ENCODE results near the gene THRB.

The THRB gene

DNA sequence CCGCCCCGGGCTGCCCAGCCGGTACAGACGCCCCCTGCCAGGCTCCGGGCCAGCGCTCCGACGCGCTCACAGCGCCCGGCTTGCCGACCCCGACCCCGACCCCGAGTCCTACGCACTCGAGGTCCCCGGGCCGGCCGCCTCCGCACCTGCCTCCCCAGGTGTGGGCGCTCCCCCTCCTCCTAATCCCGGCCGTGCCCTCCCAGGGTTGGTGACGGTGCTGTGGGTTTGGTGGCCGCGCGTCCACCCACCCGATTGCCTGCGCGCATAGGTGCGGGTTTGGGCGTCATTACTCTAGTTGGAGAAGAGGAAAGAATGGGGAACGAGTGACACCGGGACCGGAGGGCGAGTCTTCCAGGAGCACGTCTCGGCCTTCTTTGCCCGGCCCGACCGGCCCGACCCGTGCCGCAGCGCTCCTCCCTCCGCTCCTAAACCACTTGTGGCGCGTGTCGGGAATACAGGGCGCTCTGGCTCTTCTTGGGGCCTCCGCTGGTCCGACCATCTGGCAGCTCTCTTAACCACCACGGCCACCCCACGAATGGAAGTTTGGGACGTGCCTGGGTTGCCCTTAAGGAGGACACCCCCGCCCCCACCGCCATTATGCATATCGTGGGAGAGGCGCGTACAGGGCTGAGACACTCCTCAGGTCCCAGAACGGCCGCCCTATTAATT, 810 bp upstream of the THRB start (continued):
- TF ChIP-seq, protein P1, sequence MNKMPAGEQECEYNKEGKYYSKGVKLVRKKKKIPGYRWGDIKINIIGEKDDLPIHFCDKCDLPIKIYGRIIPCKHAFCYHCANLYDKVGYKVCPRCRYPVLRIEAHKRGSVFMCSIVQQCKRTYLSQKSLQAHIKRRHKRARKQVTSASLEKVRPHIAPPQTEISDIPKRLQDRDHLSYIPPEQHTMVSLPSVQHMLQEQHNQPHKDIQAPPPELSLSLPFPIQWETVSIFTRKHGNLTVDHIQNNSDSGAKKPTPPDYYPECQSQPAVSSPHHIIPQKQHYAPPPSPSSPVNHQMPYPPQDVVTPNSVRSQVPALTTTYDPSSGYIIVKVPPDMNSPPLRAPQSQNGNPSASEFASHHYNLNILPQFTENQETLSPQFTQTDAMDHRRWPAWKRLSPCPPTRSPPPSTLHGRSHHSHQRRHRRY (tag by site-specific recombination; IDR thresholded peaks at IDR 0.05) = no peak
- TF ChIP-seq, protein P2, sequence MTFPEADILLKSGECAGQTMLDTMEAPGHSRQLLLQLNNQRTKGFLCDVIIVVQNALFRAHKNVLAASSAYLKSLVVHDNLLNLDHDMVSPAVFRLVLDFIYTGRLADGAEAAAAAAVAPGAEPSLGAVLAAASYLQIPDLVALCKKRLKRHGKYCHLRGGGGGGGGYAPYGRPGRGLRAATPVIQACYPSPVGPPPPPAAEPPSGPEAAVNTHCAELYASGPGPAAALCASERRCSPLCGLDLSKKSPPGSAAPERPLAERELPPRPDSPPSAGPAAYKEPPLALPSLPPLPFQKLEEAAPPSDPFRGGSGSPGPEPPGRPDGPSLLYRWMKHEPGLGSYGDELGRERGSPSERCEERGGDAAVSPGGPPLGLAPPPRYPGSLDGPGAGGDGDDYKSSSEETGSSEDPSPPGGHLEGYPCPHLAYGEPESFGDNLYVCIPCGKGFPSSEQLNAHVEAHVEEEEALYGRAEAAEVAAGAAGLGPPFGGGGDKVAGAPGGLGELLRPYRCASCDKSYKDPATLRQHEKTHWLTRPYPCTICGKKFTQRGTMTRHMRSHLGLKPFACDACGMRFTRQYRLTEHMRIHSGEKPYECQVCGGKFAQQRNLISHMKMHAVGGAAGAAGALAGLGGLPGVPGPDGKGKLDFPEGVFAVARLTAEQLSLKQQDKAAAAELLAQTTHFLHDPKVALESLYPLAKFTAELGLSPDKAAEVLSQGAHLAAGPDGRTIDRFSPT (tag by site-specific recombination; IDR thresholded peaks at IDR 0.05) = peak; percentile 80; the same call in 1 of the 2 replicates
- TF ChIP-seq ZNF473 (tag by site-specific recombination; IDR thresholded peaks at IDR 0.05) = no peak
- no peak for TF ChIP-seq KLF10 (tag by site-specific recombination; IDR thresholded peaks at IDR 0.05)
- no peak for TF ChIP-seq ZNF426 (tag by site-specific recombination; IDR thresholded peaks at IDR 0.05)
- no peak for TF ChIP-seq KLF7 (tag by site-specific recombination; IDR thresholded peaks at IDR 0.05; ENCODE audit: borderline replicate concordance)
- TF ChIP-seq, protein P3, sequence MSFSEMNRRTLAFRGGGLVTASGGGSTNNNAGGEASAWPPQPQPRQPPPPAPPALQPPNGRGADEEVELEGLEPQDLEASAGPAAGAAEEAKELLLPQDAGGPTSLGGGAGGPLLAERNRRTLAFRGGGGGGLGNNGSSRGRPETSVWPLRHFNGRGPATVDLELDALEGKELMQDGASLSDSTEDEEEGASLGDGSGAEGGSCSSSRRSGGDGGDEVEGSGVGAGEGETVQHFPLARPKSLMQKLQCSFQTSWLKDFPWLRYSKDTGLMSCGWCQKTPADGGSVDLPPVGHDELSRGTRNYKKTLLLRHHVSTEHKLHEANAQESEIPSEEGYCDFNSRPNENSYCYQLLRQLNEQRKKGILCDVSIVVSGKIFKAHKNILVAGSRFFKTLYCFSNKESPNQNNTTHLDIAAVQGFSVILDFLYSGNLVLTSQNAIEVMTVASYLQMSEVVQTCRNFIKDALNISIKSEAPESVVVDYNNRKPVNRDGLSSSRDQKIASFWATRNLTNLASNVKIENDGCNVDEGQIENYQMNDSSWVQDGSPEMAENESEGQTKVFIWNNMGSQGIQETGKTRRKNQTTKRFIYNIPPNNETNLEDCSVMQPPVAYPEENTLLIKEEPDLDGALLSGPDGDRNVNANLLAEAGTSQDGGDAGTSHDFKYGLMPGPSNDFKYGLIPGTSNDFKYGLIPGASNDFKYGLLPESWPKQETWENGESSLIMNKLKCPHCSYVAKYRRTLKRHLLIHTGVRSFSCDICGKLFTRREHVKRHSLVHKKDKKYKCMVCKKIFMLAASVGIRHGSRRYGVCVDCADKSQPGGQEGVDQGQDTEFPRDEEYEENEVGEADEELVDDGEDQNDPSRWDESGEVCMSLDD (tag by site-specific recombination; IDR thresholded peaks at IDR 0.05) = peak; percentile 57; the same call in 1 of the 2 replicates
- no peak for TF ChIP-seq ZNF658 (tag by site-specific recombination; IDR thresholded peaks at IDR 0.05)
- TF ChIP-seq ZNF202 (tag by site-specific recombination; IDR thresholded peaks at IDR 0.05; ENCODE audit: borderline replicate concordance) = no peak
- no peak for TF ChIP-seq ZNF16 (tag by site-specific recombination; IDR thresholded peaks at IDR 0.05; ENCODE audit: low read depth)
- TF ChIP-seq INSM2 (tag by site-specific recombination; IDR thresholded peaks at IDR 0.05) = no peak
- TF ChIP-seq, protein P4, sequence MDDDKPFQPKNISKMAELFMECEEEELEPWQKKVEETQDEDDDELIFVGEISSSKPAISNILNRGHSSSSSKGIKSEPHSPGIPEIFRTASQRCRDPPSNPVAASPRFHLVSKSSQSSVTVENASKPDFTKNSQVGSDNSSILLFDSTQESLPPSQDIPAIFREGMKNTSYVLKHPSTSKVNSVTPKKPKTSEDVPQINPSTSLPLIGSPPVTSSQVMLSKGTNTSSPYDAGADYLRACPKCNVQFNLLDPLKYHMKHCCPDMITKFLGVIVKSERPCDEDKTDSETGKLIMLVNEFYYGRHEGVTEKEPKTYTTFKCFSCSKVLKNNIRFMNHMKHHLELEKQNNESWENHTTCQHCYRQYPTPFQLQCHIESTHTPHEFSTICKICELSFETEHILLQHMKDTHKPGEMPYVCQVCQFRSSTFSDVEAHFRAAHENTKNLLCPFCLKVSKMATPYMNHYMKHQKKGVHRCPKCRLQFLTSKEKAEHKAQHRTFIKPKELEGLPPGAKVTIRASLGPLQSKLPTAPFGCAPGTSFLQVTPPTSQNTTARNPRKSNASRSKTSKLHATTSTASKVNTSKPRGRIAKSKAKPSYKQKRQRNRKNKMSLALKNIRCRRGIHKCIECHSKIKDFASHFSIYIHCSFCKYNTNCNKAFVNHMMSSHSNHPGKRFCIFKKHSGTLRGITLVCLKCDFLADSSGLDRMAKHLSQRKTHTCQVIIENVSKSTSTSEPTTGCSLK (tag by site-specific recombination; IDR thresholded peaks at IDR 0.05) = no peak
- TF ChIP-seq, protein P5, sequence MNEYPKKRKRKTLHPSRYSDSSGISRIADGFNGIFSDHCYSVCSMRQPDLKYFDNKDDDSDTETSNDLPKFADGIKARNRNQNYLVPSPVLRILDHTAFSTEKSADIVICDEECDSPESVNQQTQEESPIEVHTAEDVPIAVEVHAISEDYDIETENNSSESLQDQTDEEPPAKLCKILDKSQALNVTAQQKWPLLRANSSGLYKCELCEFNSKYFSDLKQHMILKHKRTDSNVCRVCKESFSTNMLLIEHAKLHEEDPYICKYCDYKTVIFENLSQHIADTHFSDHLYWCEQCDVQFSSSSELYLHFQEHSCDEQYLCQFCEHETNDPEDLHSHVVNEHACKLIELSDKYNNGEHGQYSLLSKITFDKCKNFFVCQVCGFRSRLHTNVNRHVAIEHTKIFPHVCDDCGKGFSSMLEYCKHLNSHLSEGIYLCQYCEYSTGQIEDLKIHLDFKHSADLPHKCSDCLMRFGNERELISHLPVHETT (tag by site-specific recombination; IDR thresholded peaks at IDR 0.05) = no peak
- TF ChIP-seq ZNF623 (tag by site-specific recombination; IDR thresholded peaks at IDR 0.05) = no peak
- TF ChIP-seq AEBP2 (tag by site-specific recombination; IDR thresholded peaks at IDR 0.05; ENCODE audit: borderline replicate concordance) = no peak
- TF ChIP-seq ZNF211 (tag by site-specific recombination; IDR thresholded peaks at IDR 0.05; ENCODE audit: low read depth) = no peak
- TF ChIP-seq, protein P6, sequence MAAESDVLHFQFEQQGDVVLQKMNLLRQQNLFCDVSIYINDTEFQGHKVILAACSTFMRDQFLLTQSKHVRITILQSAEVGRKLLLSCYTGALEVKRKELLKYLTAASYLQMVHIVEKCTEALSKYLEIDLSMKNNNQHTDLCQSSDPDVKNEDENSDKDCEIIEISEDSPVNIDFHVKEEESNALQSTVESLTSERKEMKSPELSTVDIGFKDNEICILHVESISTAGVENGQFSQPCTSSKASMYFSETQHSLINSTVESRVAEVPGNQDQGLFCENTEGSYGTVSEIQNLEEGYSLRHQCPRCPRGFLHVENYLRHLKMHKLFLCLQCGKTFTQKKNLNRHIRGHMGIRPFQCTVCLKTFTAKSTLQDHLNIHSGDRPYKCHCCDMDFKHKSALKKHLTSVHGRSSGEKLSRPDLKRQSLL (tag by site-specific recombination; IDR thresholded peaks at IDR 0.05) = no peak
- TF ChIP-seq ZIC2 (tag by site-specific recombination; IDR thresholded peaks at IDR 0.05) = peak; percentile 27; the same call in 1 of the 2 replicates
- TF ChIP-seq ZNF624 (tag by site-specific recombination; IDR thresholded peaks at IDR 0.05) = no peak
- TF ChIP-seq ZNF23 (tag by site-specific recombination; IDR thresholded peaks at IDR 0.05; ENCODE audit: borderline replicate concordance) = no peak
- no peak; the same call in 1 of the 2 replicates for TF ChIP-seq ZNF629 (tag by site-specific recombination; IDR thresholded peaks at IDR 0.05)
- TF ChIP-seq ZNF558 (tag by site-specific recombination; IDR thresholded peaks at IDR 0.05) = no peak
- TF ChIP-seq SETDB1 (IDR thresholded peaks at IDR 0.05; ENCODE audit: insufficient read length, low read length) = no peak
- no peak for TF ChIP-seq ZNF155 (tag by site-specific recombination; IDR thresholded peaks at IDR 0.05)
- TF ChIP-seq ZNF19 (tag by site-specific recombination; IDR thresholded peaks at IDR 0.05; ENCODE audit: low read depth) = no peak
